Measurements from ENCODE around the gene EDEM3. TPM values are rescaled to one million over a fixed set of nuclear protein-coding genes. Genes with fewer than 3 reads are reported as not detected.

The EDEM3 gene
- total and polyA plus RNA-seq, 7 experiments from 2014 or later: 9.3 to 55.9 (median 29.5) TPM

GRCh38 chr1:184793967-184794366 lies 39.3 kb upstream of the EDEM3 start:
- no peak for ATAC-seq
- no peaks in the 10 kb centered on the region for H3K9me3 Mint-ChIP-seq
- no peak for DNase-seq
- Histone ChIP-seq H3K36me3 (ENCODE audit: control insufficient read depth in 2 of 3, insufficient read depth in 3 of 3, low read length in 3 of 3) (no peaks in the 10 kb centered on the region), H3K4me1 (ENCODE audit: control insufficient read depth in 2 of 2, insufficient read depth in 2 of 2, low read length in 2 of 2) (no peaks in the 10 kb centered on the region), H3K9me3 (ENCODE audit: control insufficient read depth in 2 of 3, low read length in 3 of 3) (no peaks in the 10 kb centered on the region), H3K27me3 (ENCODE audit: control insufficient read depth in 2 of 2, insufficient read depth in 2 of 2, low read length in 2 of 2) (no peaks in the 10 kb centered on the region), H3K4me3 (ENCODE audit: low read length) (no peak overlapping the region), H3K27ac (ENCODE audit: low read depth, low read length) (no peak overlapping the region)
- no peak overlapping the region for H3K27ac Mint-ChIP-seq
- H3K27me3 Mint-ChIP-seq: no peaks in the 10 kb centered on the region
- CTCF ChIA-PET: interaction anchor here (1.0 to 1.2 kb wide), 2 partner anchors 9 to 11 kb away, joined by 3 to 4 read pairs; no protein-coding TSS in a partner anchor
- intact Hi-C loops (cut with micrococcal nuclease): no loop called here
- POLR2A ChIA-PET: interaction anchor here (0.9 kb wide), 1 partner anchor 275 kb away, joined by 3 read pairs; no protein-coding TSS in a partner anchor
- peaks cover 0 to 9% (median 0%) of the 10 kb centered on the region in 5 donors for H3K36me3 Mint-ChIP-seq
- no peak overlapping the region for H3K4me3 Mint-ChIP-seq
- H3K4me1 Mint-ChIP-seq: peaks cover 0 to 9% (median 6%) of the 10 kb centered on the region in 7 donors

- no peaks in the 10 kb centered on the region for H3K4me1 ChIP-seq (ENCODE audit: control insufficient read depth in 2 of 2, insufficient read depth in 2 of 2, low read length in 2 of 2)
- peak; percentile 88 for ATAC-seq
Measured at GRCh38 chr1:184792450-184792969, 37.9 kb upstream of the EDEM3 start.

GRCh38 chr1:184791550-184791900 lies 36.9 kb upstream of the EDEM3 start:
- Histone ChIP-seq H3K27me3 (ENCODE audit: control insufficient read depth in 2 of 2, insufficient read depth in 2 of 2, low read length in 2 of 2) (no peaks in the 10 kb centered on the region), H3K4me1 (ENCODE audit: control insufficient read depth in 2 of 2, insufficient read depth in 2 of 2, low read length in 2 of 2) (no peaks in the 10 kb centered on the region), H3K36me3 (ENCODE audit: control insufficient read depth in 2 of 3, insufficient read depth in 3 of 3, low read length in 3 of 3) (no peaks in the 10 kb centered on the region), H3K27ac (ENCODE audit: low read depth, low read length) (no peak overlapping the region), H3K9me3 (ENCODE audit: control insufficient read depth in 2 of 3, low read length in 3 of 3) (no peaks in the 10 kb centered on the region), H3K4me3 (ENCODE audit: low read length) (no peak overlapping the region)
- ATAC-seq (no peak), DNase-seq (no peak)
- H3K9me3 Mint-ChIP-seq: peaks cover 0 to 4% (median 0%) of the 10 kb centered on the region in 11 donors
- no peak overlapping the region for H3K27ac Mint-ChIP-seq
- no peaks in the 10 kb centered on the region for H3K27me3 Mint-ChIP-seq
- H3K4me1 Mint-ChIP-seq: peaks cover 0 to 12% (median 7%) of the 10 kb centered on the region in 7 donors
- ChIA-PET CTCF (interaction anchor here (0.6 kb wide), 1 partner anchor 172 kb away, joined by 3 read pairs; no protein-coding TSS in a partner anchor), POLR2A (no interaction called here)
- intact Hi-C loops (cut with micrococcal nuclease): no loop called here
- H3K36me3 Mint-ChIP-seq: peaks cover 0 to 15% (median 0%) of the 10 kb centered on the region in 5 donors
- H3K4me3 Mint-ChIP-seq: no peak overlapping the region

More at GRCh38 chr1:184792450-184792969, 37.9 kb upstream of the EDEM3 start:
- Histone ChIP-seq H3K36me3 (ENCODE audit: control insufficient read depth in 2 of 3, insufficient read depth in 3 of 3, low read length in 3 of 3) (no peaks in the 10 kb centered on the region), H3K27me3 (ENCODE audit: control insufficient read depth in 2 of 2, insufficient read depth in 2 of 2, low read length in 2 of 2) (no peaks in the 10 kb centered on the region), H3K4me3 (ENCODE audit: low read length) (no peak overlapping the region), H3K9me3 (ENCODE audit: control insufficient read depth in 2 of 3, low read length in 3 of 3) (no peaks in the 10 kb centered on the region), H3K27ac (ENCODE audit: low read depth, low read length) (no peak overlapping the region)
- peaks cover 0 to 14% (median 0%) of the 10 kb centered on the region in 5 donors for H3K36me3 Mint-ChIP-seq
- DNase-seq: no peak
- H3K4me1 Mint-ChIP-seq: peaks cover 0 to 9% (median 6%) of the 10 kb centered on the region in 7 donors
- no peaks in the 10 kb centered on the region for H3K27me3 Mint-ChIP-seq
- intact Hi-C loops (cut with micrococcal nuclease): no loop called here
- ChIA-PET POLR2A (no interaction called here), CTCF (no interaction called here)
- H3K4me3 Mint-ChIP-seq: no peak overlapping the region
- no peak overlapping the region for H3K27ac Mint-ChIP-seq
- no peaks in the 10 kb centered on the region for H3K9me3 Mint-ChIP-seq

GRCh38 chr1:184790642-184791549 lies 36.2 kb upstream of the EDEM3 start:
- H3K27me3 Mint-ChIP-seq: no peaks in the 10 kb centered on the region
- ChIA-PET POLR2A (no interaction called here), CTCF (interaction anchor here (0.6 kb wide), 1 partner anchor 173 kb away, joined by 3 read pairs; no protein-coding TSS in a partner anchor)
- Histone ChIP-seq H3K9me3 (ENCODE audit: control insufficient read depth in 2 of 3, low read length in 3 of 3) (no peaks in the 10 kb centered on the region), H3K27me3 (ENCODE audit: control insufficient read depth in 2 of 2, insufficient read depth in 2 of 2, low read length in 2 of 2) (no peaks in the 10 kb centered on the region), H3K27ac (ENCODE audit: low read depth, low read length) (no peak overlapping the region), H3K36me3 (ENCODE audit: control insufficient read depth in 2 of 3, insufficient read depth in 3 of 3, low read length in 3 of 3) (no peaks in the 10 kb centered on the region), H3K4me3 (ENCODE audit: low read length) (no peak overlapping the region), H3K4me1 (ENCODE audit: control insufficient read depth in 2 of 2, insufficient read depth in 2 of 2, low read length in 2 of 2) (no peaks in the 10 kb centered on the region)
- H3K9me3 Mint-ChIP-seq: peaks cover 0 to 6% (median 0%) of the 10 kb centered on the region in 11 donors
- no peak for ATAC-seq
- peaks cover 0 to 13% (median 0%) of the 10 kb centered on the region in 5 donors for H3K36me3 Mint-ChIP-seq
- intact Hi-C loops (cut with micrococcal nuclease): no loop called here
- H3K4me3 Mint-ChIP-seq: no peak overlapping the region
- peaks cover 0 to 12% (median 7%) of the 10 kb centered on the region in 7 donors for H3K4me1 Mint-ChIP-seq
- H3K27ac Mint-ChIP-seq: no peak overlapping the region
- no peak for DNase-seq

GRCh38 chr1:184789884-184790283 lies 35.2 kb upstream of the EDEM3 start:
- H3K27me3 Mint-ChIP-seq: peaks cover 0 to 3% (median 0%) of the 10 kb centered on the region in 5 donors
- POLR2A ChIA-PET: interaction anchor here (0.7 kb wide), 1 partner anchor 87 kb away, joined by 3 read pairs; no protein-coding TSS in a partner anchor
- DNase-seq (no peak), ATAC-seq (no peak)
- CTCF ChIA-PET: no interaction called here
- peaks cover 0 to 14% (median 7%) of the 10 kb centered on the region in 5 donors for H3K36me3 Mint-ChIP-seq
- no peaks in the 10 kb centered on the region for H3K9me3 ChIP-seq (ENCODE audit: control insufficient read depth in 2 of 3, low read length in 3 of 3)
- H3K36me3 ChIP-seq (ENCODE audit: control insufficient read depth in 2 of 3, insufficient read depth in 3 of 3, low read length in 3 of 3): no peaks in the 10 kb centered on the region
- intact Hi-C loops (cut with micrococcal nuclease): no loop called here
- peaks cover 2 to 13% (median 6%) of the 10 kb centered on the region in 11 donors for H3K9me3 Mint-ChIP-seq
- no peak overlapping the region for H3K4me3 Mint-ChIP-seq
- H3K27me3 ChIP-seq (ENCODE audit: control insufficient read depth in 2 of 2, insufficient read depth in 2 of 2, low read length in 2 of 2): no peaks in the 10 kb centered on the region
- H3K4me1 ChIP-seq (ENCODE audit: control insufficient read depth in 2 of 2, insufficient read depth in 2 of 2, low read length in 2 of 2): no peaks in the 10 kb centered on the region
- H3K4me1 Mint-ChIP-seq: peaks cover 0 to 12% (median 7%) of the 10 kb centered on the region in 7 donors
- no peak overlapping the region for H3K27ac Mint-ChIP-seq
- no peak overlapping the region for H3K4me3 ChIP-seq (ENCODE audit: low read length)
- no peak overlapping the region for H3K27ac ChIP-seq (ENCODE audit: low read depth, low read length)

GRCh38 chr1:184788970-184789369 lies 34.3 kb upstream of the EDEM3 start:
- no peak overlapping the region for H3K27ac Mint-ChIP-seq
- H3K4me3 Mint-ChIP-seq: no peak overlapping the region
- H3K9me3 Mint-ChIP-seq: peaks cover 7 to 22% (median 12%) of the 10 kb centered on the region in 11 donors
- ATAC-seq (no peak), DNase-seq (no peak)
- CTCF ChIA-PET: interaction anchor here (0.9 kb wide), 1 partner anchor 13 kb away, joined by 3 read pairs; no protein-coding TSS in a partner anchor
- H3K4me1 Mint-ChIP-seq: peaks cover 0 to 12% (median 7%) of the 10 kb centered on the region in 7 donors
- H3K36me3 Mint-ChIP-seq: peaks cover 4 to 19% (median 14%) of the 10 kb centered on the region in 5 donors
- no peaks in the 10 kb centered on the region for H3K27me3 ChIP-seq (ENCODE audit: control insufficient read depth in 2 of 2, insufficient read depth in 2 of 2, low read length in 2 of 2)
- H3K27me3 Mint-ChIP-seq: peaks cover 0 to 5% (median 0%) of the 10 kb centered on the region in 5 donors
- intact Hi-C loops (cut with micrococcal nuclease): no loop called here
- H3K9me3 ChIP-seq (ENCODE audit: control insufficient read depth in 2 of 3, low read length in 3 of 3): peaks cover 0 to 4% (median 0%) of the 10 kb centered on the region in 3 experiments
- no peak overlapping the region for H3K4me3 ChIP-seq (ENCODE audit: low read length)
- no peak overlapping the region for H3K27ac ChIP-seq (ENCODE audit: low read depth, low read length)
- no peaks in the 10 kb centered on the region for H3K4me1 ChIP-seq (ENCODE audit: control insufficient read depth in 2 of 2, insufficient read depth in 2 of 2, low read length in 2 of 2)
- H3K36me3 ChIP-seq (ENCODE audit: control insufficient read depth in 2 of 3, insufficient read depth in 3 of 3, low read length in 3 of 3): no peaks in the 10 kb centered on the region
- POLR2A ChIA-PET: interaction anchor here (1.0 kb wide), 1 partner anchor 13 kb away, joined by 3 read pairs; no protein-coding TSS in a partner anchor

Data from naive thymus-derived CD4-positive, alpha-beta T cell (primary cell).